ENCODE measurements around the gene MED15.

MED15 gene

DNA sequence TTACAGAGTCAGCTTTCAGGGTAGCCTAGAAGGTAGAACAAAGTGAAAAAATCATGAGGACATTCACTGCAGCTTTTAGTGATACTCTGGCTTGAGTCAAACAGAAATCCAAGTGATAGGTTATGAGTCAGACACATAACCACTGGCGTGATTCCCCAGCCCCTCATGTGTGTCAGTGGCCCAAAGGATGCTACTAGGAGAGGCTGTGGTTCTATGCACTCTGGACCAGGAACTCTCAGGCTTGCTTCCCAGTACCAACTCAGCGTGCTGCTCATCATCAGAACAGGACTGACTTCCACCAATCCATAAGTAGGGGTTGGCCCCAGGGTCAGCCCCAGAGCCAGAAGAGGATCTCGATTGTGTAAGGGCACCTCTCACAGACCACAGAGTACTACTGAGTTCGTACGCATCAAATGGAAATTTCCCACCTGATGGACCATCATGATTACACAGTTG is 116.8 kb downstream of the MED15 start:
- Histone ChIP-seq H3K79me2 (ENCODE audit: insufficient read depth, low read length) (no peaks in the 10 kb centered on the region), H3K27ac (ENCODE audit: low read length) (no peak overlapping the region), H3K9me3 (ENCODE audit: insufficient read depth, low read length, severe bottlenecking) (no peaks in the 10 kb centered on the region), H4K20me1 (ENCODE audit: insufficient read depth, low read length) (no peaks in the 10 kb centered on the region), H3K4me3 (ENCODE audit: low read depth in 1 of 2, low read length in 2 of 2) (no peak overlapping the region), H3K36me3 (ENCODE audit: insufficient read depth, low read length) (no peaks in the 10 kb centered on the region), H2AFZ (ENCODE audit: low read depth, low read length) (no peak overlapping the region), H3K4me1 (ENCODE audit: insufficient read depth, low read length) (no peaks in the 10 kb centered on the region), H3K4me2 (ENCODE audit: insufficient read depth, low read length) (no peak overlapping the region), H3K9ac (ENCODE audit: low read depth, low read length) (no peak overlapping the region), H3K27me3 (ENCODE audit: insufficient read depth, low read length, poor library complexity) (peaks cover 12% of the 10 kb centered on the region)
- no peak for TF ChIP-seq EZH2 (IDR thresholded peaks at IDR 0.05; ENCODE audit: borderline replicate concordance, low read depth, low read length, severe bottlenecking)
- TF ChIP-seq, protein P1, sequence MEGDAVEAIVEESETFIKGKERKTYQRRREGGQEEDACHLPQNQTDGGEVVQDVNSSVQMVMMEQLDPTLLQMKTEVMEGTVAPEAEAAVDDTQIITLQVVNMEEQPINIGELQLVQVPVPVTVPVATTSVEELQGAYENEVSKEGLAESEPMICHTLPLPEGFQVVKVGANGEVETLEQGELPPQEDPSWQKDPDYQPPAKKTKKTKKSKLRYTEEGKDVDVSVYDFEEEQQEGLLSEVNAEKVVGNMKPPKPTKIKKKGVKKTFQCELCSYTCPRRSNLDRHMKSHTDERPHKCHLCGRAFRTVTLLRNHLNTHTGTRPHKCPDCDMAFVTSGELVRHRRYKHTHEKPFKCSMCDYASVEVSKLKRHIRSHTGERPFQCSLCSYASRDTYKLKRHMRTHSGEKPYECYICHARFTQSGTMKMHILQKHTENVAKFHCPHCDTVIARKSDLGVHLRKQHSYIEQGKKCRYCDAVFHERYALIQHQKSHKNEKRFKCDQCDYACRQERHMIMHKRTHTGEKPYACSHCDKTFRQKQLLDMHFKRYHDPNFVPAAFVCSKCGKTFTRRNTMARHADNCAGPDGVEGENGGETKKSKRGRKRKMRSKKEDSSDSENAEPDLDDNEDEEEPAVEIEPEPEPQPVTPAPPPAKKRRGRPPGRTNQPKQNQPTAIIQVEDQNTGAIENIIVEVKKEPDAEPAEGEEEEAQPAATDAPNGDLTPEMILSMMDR (IDR thresholded peaks at IDR 0.05; ENCODE audit: borderline replicate concordance, extremely low read depth, low read length, poor library complexity, severe bottlenecking) = no peak
- DNase-seq (no peak), ATAC-seq (ENCODE audit: insufficient read depth, low read depth) (no peak)

DNA sequence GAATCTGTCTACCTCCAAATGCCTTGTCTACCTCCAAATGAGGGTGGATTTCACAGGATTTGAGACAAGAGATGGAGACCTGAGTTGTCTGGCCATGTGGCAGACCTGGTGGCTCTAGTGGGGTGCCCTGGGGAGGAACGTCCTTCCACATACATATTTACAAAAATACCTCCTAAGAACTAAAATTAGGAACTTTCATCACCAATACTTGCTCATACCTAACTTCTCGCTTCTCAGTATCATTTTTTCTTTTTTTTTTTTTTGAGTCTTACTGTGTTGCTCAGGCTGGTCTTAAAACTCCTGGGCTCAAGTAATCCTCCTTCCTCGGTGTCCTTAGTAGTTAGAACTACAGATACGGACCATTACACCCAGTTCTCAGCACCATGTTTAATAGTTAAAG is 117.9 kb downstream of the MED15 start:
- Histone ChIP-seq H3K79me2 (ENCODE audit: insufficient read depth, low read length) (no peaks in the 10 kb centered on the region), H2AFZ (ENCODE audit: low read depth, low read length) (no peak overlapping the region), H3K9ac (ENCODE audit: low read depth, low read length) (no peak overlapping the region), H3K4me2 (ENCODE audit: insufficient read depth, low read length) (no peak overlapping the region), H3K27me3 (ENCODE audit: insufficient read depth, low read length, poor library complexity) (peaks cover 15% of the 10 kb centered on the region), H4K20me1 (ENCODE audit: insufficient read depth, low read length) (no peaks in the 10 kb centered on the region), H3K27ac (ENCODE audit: low read length) (no peak overlapping the region), H3K4me1 (ENCODE audit: insufficient read depth, low read length) (no peaks in the 10 kb centered on the region), H3K4me3 (ENCODE audit: low read depth in 1 of 2, low read length in 2 of 2) (no peak overlapping the region), H3K9me3 (ENCODE audit: insufficient read depth, low read length, severe bottlenecking) (no peaks in the 10 kb centered on the region), H3K36me3 (ENCODE audit: insufficient read depth, low read length) (no peaks in the 10 kb centered on the region)
- ATAC-seq (ENCODE audit: insufficient read depth, low read depth) (no peak), DNase-seq (no peak)
- TF ChIP-seq, protein P1 (IDR thresholded peaks at IDR 0.05; ENCODE audit: borderline replicate concordance, extremely low read depth, low read length, poor library complexity, severe bottlenecking) = no peak
- no peak for TF ChIP-seq EZH2 (IDR thresholded peaks at IDR 0.05; ENCODE audit: borderline replicate concordance, low read depth, low read length, severe bottlenecking)

DNA sequence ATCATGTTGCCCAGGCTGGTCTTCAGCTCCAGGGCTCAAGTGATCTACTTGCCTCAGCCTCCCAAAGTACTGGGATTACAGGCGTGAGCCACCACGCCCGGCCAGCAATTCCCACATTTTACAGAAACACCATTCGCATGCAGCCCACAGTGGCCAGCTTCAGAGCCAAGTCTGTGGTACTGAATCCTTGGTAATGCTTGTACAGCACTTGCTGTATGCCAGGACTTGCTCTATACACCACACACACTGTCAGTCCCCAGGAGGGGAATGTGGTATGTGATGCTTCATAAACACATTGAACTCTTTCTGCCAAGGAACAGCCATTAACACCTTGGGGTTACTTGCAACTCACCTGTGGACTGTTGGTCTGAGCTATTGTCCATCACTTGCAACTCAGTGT is 119.4 kb downstream of the MED15 start:
- DNase-seq (no peak), ATAC-seq (ENCODE audit: insufficient read depth, low read depth) (no peak)
- no peak overlapping the region for H2AFZ ChIP-seq (ENCODE audit: low read depth, low read length)
- H3K79me2 ChIP-seq (ENCODE audit: insufficient read depth, low read length) = no peaks in the 10 kb centered on the region
- H3K27ac ChIP-seq (ENCODE audit: low read length) = no peak overlapping the region
- peaks cover 15% of the 10 kb centered on the region for H3K27me3 ChIP-seq (ENCODE audit: insufficient read depth, low read length, poor library complexity)
- H3K4me3 ChIP-seq (ENCODE audit: low read depth in 1 of 2, low read length in 2 of 2) = no peak overlapping the region
- no peak overlapping the region for H3K4me2 ChIP-seq (ENCODE audit: insufficient read depth, low read length)
- H3K36me3 ChIP-seq (ENCODE audit: insufficient read depth, low read length) = no peaks in the 10 kb centered on the region
- no peaks in the 10 kb centered on the region for H3K9me3 ChIP-seq (ENCODE audit: insufficient read depth, low read length, severe bottlenecking)
- TF ChIP-seq EZH2 (IDR thresholded peaks at IDR 0.05; ENCODE audit: borderline replicate concordance, low read depth, low read length, severe bottlenecking) = no peak
- TF ChIP-seq, protein P1 (IDR thresholded peaks at IDR 0.05; ENCODE audit: borderline replicate concordance, extremely low read depth, low read length, poor library complexity, severe bottlenecking) = no peak
- no peak overlapping the region for H3K9ac ChIP-seq (ENCODE audit: low read depth, low read length)
- H3K4me1 ChIP-seq (ENCODE audit: insufficient read depth, low read length) = no peaks in the 10 kb centered on the region
- H4K20me1 ChIP-seq (ENCODE audit: insufficient read depth, low read length) = no peaks in the 10 kb centered on the region

DNA sequence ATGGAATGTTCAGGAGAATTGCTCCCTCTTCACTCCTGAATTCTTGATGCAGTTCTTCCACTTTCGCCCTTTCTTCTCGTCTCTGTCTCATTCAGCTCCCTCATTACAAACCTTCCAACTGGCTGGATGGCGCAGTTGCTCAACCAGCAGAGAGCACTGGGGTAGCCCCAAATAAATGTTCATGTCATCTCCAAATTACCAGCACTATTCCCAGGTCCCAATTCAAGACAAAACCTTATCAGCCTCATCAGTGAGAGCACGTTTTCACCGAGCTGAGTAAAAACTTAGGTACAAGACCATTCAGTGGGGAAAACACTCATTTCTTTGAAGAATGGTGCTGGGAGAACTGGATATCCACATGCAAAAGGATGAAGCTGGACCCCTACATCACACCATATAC is 120.0 kb downstream of the MED15 start:
- no peak overlapping the region for H3K4me3 ChIP-seq (ENCODE audit: low read depth in 1 of 2, low read length in 2 of 2)
- H3K4me1 ChIP-seq (ENCODE audit: insufficient read depth, low read length) = no peaks in the 10 kb centered on the region
- H3K9ac ChIP-seq (ENCODE audit: low read depth, low read length) = no peak overlapping the region
- 0 out of 2 replicates have a peak, but pooled peaks cover under 1% of the 10 kb centered on the region for H4K20me1 ChIP-seq (ENCODE audit: insufficient read depth, low read length)
- TF ChIP-seq EZH2 (IDR thresholded peaks at IDR 0.05; ENCODE audit: borderline replicate concordance, low read depth, low read length, severe bottlenecking) = no peak
- TF ChIP-seq, protein P1 (IDR thresholded peaks at IDR 0.05; ENCODE audit: borderline replicate concordance, extremely low read depth, low read length, poor library complexity, severe bottlenecking) = no peak
- H2AFZ ChIP-seq (ENCODE audit: low read depth, low read length) = no peak overlapping the region
- H3K27ac ChIP-seq (ENCODE audit: low read length) = no peak overlapping the region
- no peaks in the 10 kb centered on the region for H3K9me3 ChIP-seq (ENCODE audit: insufficient read depth, low read length, severe bottlenecking)
- DNase-seq (no peak), ATAC-seq (ENCODE audit: insufficient read depth, low read depth) (no peak)
- H3K27me3 ChIP-seq (ENCODE audit: insufficient read depth, low read length, poor library complexity) = peaks cover 16% of the 10 kb centered on the region
- H3K36me3 ChIP-seq (ENCODE audit: insufficient read depth, low read length) = no peaks in the 10 kb centered on the region
- H3K79me2 ChIP-seq (ENCODE audit: insufficient read depth, low read length) = no peaks in the 10 kb centered on the region
- no peak overlapping the region for H3K4me2 ChIP-seq (ENCODE audit: insufficient read depth, low read length)
